GM13976 (cell line): Measurements from ENCODE around the gene UBR1.

Experiments used
- DNase-seq: peaks from one replicate; pipeline ENCODE4 v3.0.0; 2012; ENCODE audit warnings: low spot score
- CTCF ChIP-seq: IDR thresholded peaks from 2 replicates; pipeline ENCODE4 v1.5.1; 2012; ENCODE audit warnings: borderline replicate concordance, mild to moderate bottlenecking; ENCODE audit not compliant: insufficient read depth; ENCODE audit errors: extremely low read depth, missing control alignments, control extremely low read depth
- in situ Hi-C: fragments of 300-500 bp; cut with MboI; formaldehyde crosslinking; loops from one replicate; pipeline ENCODE4 v1.12.0; 2022; ENCODE audit warnings: low sequenced_read_pairs, mixed read lengths, inconsistent platforms; ENCODE audit not compliant: unreplicated experiment

Gene UBR1

GRCh38 chr15:43107751-43108150 is 1.9 kb upstream of the UBR1 start:
- TF ChIP-seq CTCF, result no peak
- DNase-seq, result no peak
- in situ Hi-C loops, result no loop called here

GRCh38 chr15:43106486-43106829 is 620 bp upstream of the UBR1 start:
- DNase-seq, result no peak
- in situ Hi-C loops, result no loop called here
- TF ChIP-seq CTCF, result no peak

GRCh38 chr15:43105077-43105736 is 631 bp downstream of the UBR1 start:
- peak; percentile 36 for DNase-seq
- in situ Hi-C loops, result no loop called here
- no peak for TF ChIP-seq CTCF

GRCh38 chr15:43104426-43104825 is 1.4 kb downstream of the UBR1 start:
- no peak for TF ChIP-seq CTCF
- no peak for DNase-seq
- in situ Hi-C loops, result no loop called here

- no peak for DNase-seq
- TF ChIP-seq CTCF, result no peak
- in situ Hi-C loops, result no loop called here
Observed at GRCh38 chr15:43103907-43104306, 1.9 kb downstream of the UBR1 start.

GRCh38 chr15:43102187-43102586 is 3.7 kb downstream of the UBR1 start:
- no peak for TF ChIP-seq CTCF
- in situ Hi-C loops, result no loop called here
- no peak for DNase-seq

- no peak for TF ChIP-seq CTCF
- in situ Hi-C loops, result no loop called here
- no peak for DNase-seq
Observed at GRCh38 chr15:43100971-43101370, 4.9 kb downstream of the UBR1 start.
